ENCODE results near the gene NLRP12.

GRCh38 chr19:53823380-53824120, 564 bp downstream of the NLRP12 start:
- TF ChIP-seq EZH2 (IDR thresholded peaks at IDR 0.05; ENCODE audit: insufficient read depth, poor library complexity, severe bottlenecking) (no peak), EZH2phosphoT487 (IDR thresholded peaks at IDR 0.05; ENCODE audit: insufficient read depth, low read depth) (no peak)
